DMS114 treated with DMSO at 0.1 percent for 48 hours (cell line): ENCODE measurements around the gene LRRC66.

Experiments used
- DNase-seq: peaks from one replicate; lab custom pipeline; 2025; ENCODE audit not compliant: unreplicated experiment; lab: John Stamatoyannopoulos, UW

Gene LRRC66

DNA sequence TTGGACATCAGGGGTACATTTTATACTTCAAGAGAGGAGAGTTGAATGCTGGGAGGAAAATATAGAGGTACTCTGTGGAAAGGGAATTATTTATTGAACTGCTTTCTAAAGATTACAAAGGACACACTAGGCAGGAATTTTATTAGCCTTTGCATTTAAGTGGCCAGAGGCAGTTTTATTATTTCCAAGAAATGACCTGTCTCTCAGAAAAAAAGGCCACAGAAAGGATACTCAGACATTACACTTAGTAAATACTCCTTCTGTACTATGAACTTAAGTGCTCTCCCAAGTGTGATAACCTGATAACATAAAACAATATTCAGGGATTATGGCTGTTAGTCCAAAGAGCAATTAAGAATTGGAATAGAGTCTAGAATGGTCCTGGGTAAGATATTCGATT is 7.5 kb downstream of the LRRC66 start:
- no peak for DNase-seq

DNA sequence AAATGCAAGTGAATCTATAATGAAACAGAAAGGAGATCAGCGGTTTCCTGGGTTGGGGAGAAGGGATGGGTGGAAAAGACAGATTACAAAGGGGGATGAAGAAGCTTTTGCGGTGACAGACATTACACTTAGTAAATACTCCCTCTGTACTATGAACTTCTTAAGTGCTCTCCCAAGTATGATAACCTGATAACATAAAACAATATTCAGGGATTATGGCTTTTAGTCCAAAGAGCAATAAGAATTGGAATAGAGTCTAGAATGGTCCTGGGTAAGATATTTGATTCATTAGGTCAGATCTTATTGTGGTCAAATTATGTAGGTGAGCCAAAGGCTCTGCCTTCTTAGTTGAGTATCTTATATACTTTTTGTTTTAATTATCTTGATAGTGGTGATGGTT is 9.2 kb downstream of the LRRC66 start:
- DNase-seq, result no peak

DNA sequence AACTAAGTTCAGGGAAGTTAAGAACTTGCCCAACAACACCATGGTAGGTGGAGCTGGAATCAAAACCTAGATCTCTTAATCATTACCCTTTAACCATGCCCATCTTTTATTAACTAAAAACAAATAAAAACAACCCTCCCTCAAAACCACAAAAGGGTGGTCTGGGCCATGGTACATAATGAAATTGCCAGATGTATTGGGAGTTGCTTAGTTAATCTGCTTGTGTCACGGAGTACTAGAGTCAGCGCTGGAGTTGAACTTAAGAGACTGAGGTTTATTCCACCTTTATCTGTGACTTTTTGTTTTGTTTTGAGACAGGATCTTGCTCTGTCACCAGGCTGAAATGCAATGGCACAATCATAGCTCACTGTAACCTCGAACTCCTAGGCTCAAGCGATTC is 13.3 kb downstream of the LRRC66 start:
- DNase-seq, result no peak

DNA sequence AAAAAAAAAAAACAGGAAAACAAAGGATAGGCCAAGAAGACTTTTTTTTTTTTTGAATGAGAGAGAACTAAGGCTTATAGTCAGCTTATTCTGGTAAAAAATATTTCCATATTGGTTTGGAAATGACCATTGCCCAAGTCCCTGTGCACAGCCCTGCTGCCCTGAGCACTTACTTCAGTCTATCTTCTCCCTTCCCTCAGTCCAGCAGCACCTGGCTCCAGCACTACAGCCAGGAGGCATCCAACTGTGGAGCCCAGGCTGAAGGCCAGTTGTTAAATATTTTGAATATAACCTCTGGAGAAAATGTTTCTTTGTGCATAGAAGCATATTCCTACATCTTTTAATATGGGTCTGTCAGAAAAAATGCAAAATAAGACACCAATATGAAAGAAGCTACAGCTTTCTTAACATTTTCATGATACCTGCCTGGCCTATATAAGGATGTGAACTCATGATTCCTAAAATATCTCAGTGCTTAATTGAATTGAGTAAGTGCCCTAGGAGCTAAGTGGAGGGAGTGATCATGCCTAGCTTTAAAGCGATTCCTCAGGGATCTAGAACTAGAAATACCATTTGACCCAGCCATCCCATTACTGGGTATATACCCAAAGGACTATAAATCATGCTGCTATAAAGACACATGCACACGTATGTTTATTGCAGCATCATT is 14.4 kb downstream of the LRRC66 start:
- no peak for DNase-seq

GRCh38 chr4:52004414-52004813 is 15.7 kb downstream of the LRRC66 start:
- no peak for DNase-seq

DNA sequence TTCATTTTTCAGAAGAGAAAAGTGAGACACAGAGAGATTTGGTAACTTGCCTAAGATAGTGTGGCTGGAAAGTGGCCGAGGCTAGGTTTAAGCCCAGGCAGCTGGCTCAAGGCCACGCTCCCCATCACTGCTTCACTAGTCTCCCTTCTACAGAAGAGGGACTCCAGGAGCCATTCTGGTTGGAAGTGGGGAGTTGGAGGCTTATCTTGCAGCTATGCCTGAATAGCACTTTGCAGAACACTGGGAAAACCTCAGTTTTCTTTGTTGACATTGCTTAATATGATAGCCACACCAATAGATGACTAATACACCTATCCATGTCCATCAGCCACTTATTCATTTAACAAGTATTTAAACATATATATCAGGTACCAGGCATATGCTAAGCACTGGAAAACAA is 18.5 kb downstream of the LRRC66 start:
- no peak for DNase-seq

GRCh38 chr4:51999250-51999649 is 20.9 kb downstream of the LRRC66 start:
- DNase-seq, result no peak

- no peak for DNase-seq
Measured at GRCh38 chr4:51998837-51999236, 21.3 kb downstream of the LRRC66 start.

DNA sequence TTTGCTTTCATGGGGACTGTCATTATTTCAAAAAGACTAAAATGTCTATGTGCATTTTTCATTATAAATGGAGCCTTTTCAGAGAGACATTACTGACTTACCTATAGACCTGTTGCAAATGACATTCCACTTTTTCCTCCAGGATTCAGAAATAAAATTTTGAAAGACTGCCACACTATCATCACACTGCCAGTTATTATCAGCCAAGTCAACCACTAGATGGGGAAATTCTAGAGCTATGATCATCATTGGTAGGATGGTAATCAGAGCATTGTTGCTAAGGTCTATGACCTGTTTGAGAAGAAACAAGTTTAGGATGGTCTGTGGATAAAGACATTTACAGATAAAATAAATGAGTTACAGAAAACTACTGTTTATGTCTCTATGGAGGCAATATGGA is 22.5 kb downstream of the LRRC66 start:
- no peak for DNase-seq

- DNase-seq, result no peak
Measured at GRCh38 chr4:51995647-51996220, 24.4 kb downstream of the LRRC66 start.

DNA sequence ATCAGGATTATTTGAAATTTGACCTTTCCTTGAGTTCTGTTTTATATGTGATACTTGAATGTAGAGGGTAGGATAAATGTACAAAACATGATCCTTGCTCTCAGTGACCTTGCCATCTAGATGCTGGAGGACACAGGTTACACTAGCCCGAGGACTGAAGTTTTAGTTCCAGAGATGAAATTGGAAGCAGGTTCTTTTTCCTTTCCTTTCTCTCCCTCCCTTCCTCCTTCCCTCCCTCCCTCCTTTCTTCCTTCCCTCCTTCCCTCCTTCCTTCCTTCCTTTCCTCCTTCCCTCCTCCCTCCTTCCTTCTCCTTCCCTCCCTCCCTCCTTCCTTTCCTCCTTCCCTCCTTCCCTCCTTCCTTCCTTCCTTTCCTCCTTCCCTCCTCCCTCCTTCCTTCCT is 54.3 kb downstream of the LRRC66 start:
- DNase-seq, result no peak

DNA sequence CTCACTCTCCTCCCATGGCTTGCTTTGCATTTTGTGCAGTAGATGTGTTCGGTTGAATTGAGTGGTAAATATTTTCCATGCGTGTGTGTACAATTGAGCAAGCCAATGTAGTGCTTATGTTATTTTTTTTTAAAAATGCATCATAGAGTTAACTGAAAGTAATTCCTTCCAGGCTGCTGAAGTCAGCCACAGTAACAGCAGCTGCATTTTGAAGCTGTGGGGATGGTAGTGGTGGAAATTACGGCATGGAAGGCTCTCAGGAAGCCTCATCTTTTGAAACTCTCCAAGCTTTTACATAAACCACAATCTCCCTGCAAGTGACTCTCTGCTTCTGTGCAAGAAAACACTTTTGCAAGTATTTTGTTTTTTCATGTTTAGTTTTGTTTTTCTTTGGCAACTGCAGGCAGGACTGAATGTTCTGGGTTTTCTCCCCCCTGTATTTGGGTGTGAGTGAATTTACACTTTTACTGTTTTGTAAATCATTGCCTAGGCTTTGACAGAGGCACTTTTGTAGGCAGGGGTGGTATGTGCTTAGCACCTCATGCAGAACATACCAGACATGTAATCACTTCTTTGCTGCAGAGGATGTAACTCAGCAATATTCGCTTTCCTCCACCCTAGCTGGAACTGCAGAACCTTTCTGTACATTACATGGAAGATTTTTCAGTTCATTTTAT is 56.2 kb downstream of the LRRC66 start:
- DNase-seq, result no peak

DNA sequence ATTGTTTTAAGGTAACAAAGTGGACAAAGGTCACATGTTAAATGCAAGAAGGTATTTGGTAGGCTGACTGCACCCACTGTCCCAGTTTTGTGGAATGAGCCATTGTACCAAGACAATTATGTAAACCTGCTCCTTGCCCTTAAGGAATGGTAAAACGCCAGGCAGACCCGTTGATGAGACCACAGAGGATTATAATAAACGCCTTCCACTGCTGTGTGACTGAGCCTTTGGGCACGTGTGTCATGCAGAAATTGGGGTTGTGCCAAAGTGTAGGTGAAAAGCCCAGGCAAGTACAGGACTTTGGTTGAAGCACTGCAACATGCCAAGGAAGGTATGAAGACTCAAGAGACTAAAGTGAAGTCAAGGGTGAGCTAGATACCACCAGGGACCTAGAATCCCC is 59.7 kb downstream of the LRRC66 start:
- DNase-seq, result no peak

- DNase-seq, result no peak
Measured at GRCh38 chr4:51958199-51958968, 61.8 kb downstream of the LRRC66 start.
